K562 (cell line): ENCODE results near the gene SLC24A3. TPM values are rescaled to one million over a fixed set of nuclear protein-coding genes. Genes with fewer than 3 reads are reported as not detected.

ENCODE experiments used
- CBX5 ChIP-seq: IDR thresholded peaks from 2 replicates; pipeline ENCODE4 v1.6.1; 2014; ENCODE audit warnings: low read depth, borderline replicate concordance
- CBX8 ChIP-seq: fragments of 200-600 bp; sonication (generic); IDR thresholded peaks from 2 replicates; pipeline ENCODE4 v1.6.1; 2012; ENCODE audit warnings: borderline replicate concordance, mixed run types, low read depth, mild to moderate bottlenecking, moderate library complexity, mixed read lengths, low read length, control low read depth, inconsistent platforms; ENCODE audit not compliant: poor library complexity, severe bottlenecking; ENCODE audit errors: extremely low read depth
- CXXC5 ChIP-seq: fragments of 250-450 bp; sonication (Bioruptor Pico); IDR thresholded peaks from 2 replicates; pipeline ENCODE4 v1.8.0; 2022; ENCODE audit warnings: inconsistent platforms, mild to moderate bottlenecking, moderate library complexity
- JUN ChIP-seq, 2 experiments: sonication (generic) in 1 of 2; formaldehyde crosslinking in 1 of 2; IDR thresholded peaks; 2 replicates each; pipeline versions ENCODE4 v1.6.1 to v1.8.0; 2012 to 2022; ENCODE audit warnings: borderline replicate concordance in 2 of 2, mild to moderate bottlenecking in 2 of 2, improper control_type of control experiment in 1 of 2, low read depth in 1 of 2, low read length in 1 of 2, missing genetic modification reagents in 1 of 2
- POLR2B ChIP-seq: fragments of 450-650 bp; IDR thresholded peaks from 2 replicates; pipeline ENCODE4 v1.6.1; 2018; ENCODE audit warnings: low read depth; ENCODE audit not compliant: partially characterized antibody
- POU5F1 ChIP-seq: fragments of 150-350 bp; IDR thresholded peaks from 2 replicates; pipeline ENCODE4 v1.6.1; 2014; ENCODE audit warnings: borderline replicate concordance, low read length, low read depth, mild to moderate bottlenecking; ENCODE audit not compliant: partially characterized antibody
- TBL1XR1 ChIP-seq, 2 experiments: IDR thresholded peaks; 2 replicates each; pipeline ENCODE4 v1.6.1; 2012; ENCODE audit warnings: improper control_type of control experiment in 2 of 2, low read length in 2 of 2, mild to moderate bottlenecking in 1 of 2
- ZNF764 ChIP-seq: fragments of 250-450 bp; sonication (Bioruptor Pico); IDR thresholded peaks from 2 replicates; pipeline ENCODE4 v1.4.0; 2020; ENCODE audit warnings: low read depth, mild to moderate bottlenecking, moderate library complexity
- ZNF785 ChIP-seq: fragments of 250-450 bp; sonication (Bioruptor Pico); IDR thresholded peaks from 2 replicates; pipeline ENCODE4 v1.4.0; 2020; ENCODE audit warnings: mild to moderate bottlenecking
- polyA plus RNA-seq, 8 experiments: library from polyadenylated mRNA; depleted of rRNA in 4 of 8; stranded (reverse) in 5 of 8; unstranded in 3 of 8; fragments of >200 nt; fragmentation: Nextera tagmentation in 2 of 8; fragmentation: Illumina TruSeq in 1 of 8; extraction: Ambion mirVana in 2 of 8; extraction: Trizol in 1 of 8; gene quantifications; 2 replicates each; pipeline versions ENCODE4 v1.2.1 to v1.2.3, GENCODE V29; 2011 to 2014; ENCODE audit warnings: inconsistent platforms in 1 of 8, missing spikeins in 1 of 8
- total RNA-seq, 7 experiments: library from RNA; depleted of rRNA in 6 of 7; stranded (reverse); fragments of >200 nt in 6 of 7; fragmentation: Illumina TruSeq in 2 of 7; extraction: Trizol in 2 of 7; gene quantifications; 2 replicates each; pipeline versions ENCODE4 v1.2.1 to v1.2.3, GENCODE V29; 2011 to 2021; ENCODE audit warnings: low replicate concordance in 1 of 7
- TF ChIP-seq, protein P1 (sequence below): fragments of 250-450 bp; sonication (Bioruptor Pico); IDR thresholded peaks from 2 replicates; pipeline ENCODE4 v1.5.0; 2020; ENCODE audit warnings: mild to moderate bottlenecking

The SLC24A3 gene
- total and polyA plus RNA-seq, 9 of the 15 experiments (the other 6 are each of a cell fraction or from before 2014, with no cell fraction given), result not detected

- TF ChIP-seq, protein P1, sequence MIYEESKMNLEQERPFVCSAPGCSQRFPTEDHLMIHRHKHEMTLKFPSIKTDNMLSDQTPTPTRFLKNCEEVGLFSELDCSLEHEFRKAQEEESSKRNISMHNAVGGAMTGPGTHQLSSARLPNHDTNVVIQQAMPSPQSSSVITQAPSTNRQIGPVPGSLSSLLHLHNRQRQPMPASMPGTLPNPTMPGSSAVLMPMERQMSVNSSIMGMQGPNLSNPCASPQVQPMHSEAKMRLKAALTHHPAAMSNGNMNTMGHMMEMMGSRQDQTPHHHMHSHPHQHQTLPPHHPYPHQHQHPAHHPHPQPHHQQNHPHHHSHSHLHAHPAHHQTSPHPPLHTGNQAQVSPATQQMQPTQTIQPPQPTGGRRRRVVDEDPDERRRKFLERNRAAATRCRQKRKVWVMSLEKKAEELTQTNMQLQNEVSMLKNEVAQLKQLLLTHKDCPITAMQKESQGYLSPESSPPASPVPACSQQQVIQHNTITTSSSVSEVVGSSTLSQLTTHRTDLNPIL (CRISPR knock-in tag), result no peak
- TF ChIP-seq CXXC5 (CRISPR knock-in tag), result no peak
- TF ChIP-seq TBL1XR1 (IDR thresholded peaks at IDR 0.05; ENCODE audit: low read length in 2 of 2), result no peak
- no peak for TF ChIP-seq CBX5
- no peak for TF ChIP-seq ZNF764 (CRISPR knock-in tag)
- no peak for TF ChIP-seq POLR2B
- TF ChIP-seq ZNF785 (CRISPR knock-in tag), result no peak
- TF ChIP-seq POU5F1, result no peak
- TF ChIP-seq JUN (IDR thresholded peaks at IDR 0.05; ENCODE audit: borderline replicate concordance, low read depth, low read length), result no peak
- no peak for TF ChIP-seq JUN (CRISPR knock-in tag; IDR thresholded peaks at IDR 0.05; ENCODE audit: borderline replicate concordance)
- no peak for TF ChIP-seq CBX8
- TF ChIP-seq, all 486 proteins: peak for 0
Observed at GRCh38 chr20:19590382-19590781, 377.9 kb downstream of the SLC24A3 start (continued).
